HTERT RPE-1 (cell line): ENCODE results near the gene ORMDL3.
"Not testable (repeated sequence)": the region's sequence is repeated elsewhere in the genome, so short reads cannot be mapped to it uniquely, and the experiment has no call there.

Source experiments
- in situ Hi-C: fragments of 300-500 bp; cut with MboI; formaldehyde crosslinking; loops from 4 replicates; pipeline ENCODE4 v1.14.3; 2020; ENCODE audit warnings: low sequenced_read_pairs

The ORMDL3 gene

DNA sequence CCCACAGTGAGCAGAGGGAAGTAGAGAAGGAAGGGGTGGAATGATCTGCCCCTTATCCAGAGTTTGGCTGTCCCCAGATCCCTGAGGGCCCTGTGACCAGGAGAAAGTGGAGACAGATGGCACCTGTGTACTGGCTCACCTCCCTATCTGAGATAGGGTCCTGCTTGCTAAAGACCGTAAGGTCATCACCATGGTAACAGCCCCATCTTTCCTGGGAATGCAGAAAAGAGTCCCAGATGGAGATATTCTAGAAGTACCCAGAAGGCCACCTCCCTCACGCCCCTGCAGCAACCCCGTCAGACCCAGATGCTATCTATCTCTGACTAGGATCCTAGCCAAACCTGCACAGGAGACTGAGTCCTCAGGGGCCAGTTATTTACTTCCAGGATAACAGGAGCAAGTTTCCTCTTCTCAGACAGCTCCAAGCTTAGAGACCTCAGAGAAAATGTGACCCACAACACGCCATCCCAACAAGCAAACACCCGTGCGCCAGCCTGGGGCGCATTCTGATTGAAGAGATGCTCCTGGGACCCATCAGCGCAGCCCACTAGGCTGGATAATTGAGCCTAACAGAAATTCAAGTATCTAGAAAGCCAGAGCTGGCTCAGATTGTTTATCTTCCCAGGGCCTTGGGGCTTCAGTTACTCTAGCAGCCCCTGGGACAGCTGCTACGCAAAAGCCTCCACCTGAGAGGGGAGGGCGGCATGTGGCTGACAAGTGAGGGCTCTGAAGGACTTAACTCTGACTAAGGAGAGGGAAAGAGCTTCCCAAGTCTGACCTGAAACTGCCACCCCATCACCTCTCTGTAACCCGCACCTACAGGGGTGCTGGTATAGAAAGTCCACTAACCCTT lies 1.9 kb downstream of the ORMDL3 start:
- in situ Hi-C loops = no loop called here

DNA sequence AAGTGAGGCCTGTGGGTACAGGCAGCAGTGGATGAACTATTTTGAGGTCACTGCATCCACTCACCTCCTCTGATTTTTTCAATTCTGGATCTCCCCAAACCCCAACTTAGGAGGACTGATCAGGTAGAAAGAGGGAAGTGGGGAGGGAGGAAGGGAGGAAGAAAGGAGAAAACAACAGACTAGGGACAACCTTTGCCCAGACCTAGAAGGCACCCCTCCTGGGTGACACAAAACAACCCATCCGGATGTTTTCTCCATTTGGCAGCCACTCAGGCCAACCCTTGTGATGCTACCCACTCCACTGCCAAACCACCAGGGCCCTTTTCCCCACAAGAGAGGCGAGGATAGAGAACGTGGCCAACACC lies 2.7 kb downstream of the ORMDL3 start:
- in situ Hi-C loops = no loop called here

DNA sequence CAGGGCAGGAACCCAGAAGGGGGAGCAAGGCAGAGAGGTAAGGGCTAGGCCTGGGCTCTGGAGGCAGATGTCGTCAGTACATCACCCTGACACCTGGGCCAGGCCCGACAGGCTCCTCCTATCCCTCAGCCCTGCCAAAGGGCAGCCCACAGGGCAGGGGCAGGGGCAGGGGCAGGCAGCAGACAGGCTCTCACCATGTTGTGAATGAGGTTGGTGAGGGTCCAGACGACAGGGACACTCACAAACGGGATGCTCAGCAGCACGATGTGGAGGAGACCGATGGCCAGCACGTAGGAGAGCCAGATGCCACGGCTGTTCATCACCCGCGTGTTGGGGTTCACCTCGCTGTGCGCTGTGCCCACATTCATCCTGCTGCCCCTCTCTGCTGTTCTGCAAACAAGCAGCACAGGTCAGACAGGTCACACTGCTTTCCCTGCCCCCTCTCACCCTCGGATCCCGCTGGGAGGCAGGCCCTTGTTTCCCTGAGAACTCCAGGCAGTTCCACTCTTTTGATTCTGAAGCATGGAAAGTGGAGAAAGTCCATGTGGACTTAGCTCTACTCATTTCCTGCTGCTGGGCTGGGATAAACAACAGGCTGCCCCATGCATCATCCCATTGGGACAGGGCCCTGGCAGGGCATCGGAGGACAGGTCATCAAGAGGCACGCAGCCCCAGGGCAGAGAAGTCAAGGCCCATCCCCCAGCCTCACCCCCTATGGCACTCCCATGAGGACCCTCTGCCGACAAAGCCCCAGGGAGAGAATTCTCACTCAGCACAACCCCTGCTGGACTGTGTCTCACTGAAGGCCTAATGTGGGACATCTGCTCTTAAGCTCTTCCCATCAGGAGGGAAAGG lies 3.3 kb downstream of the ORMDL3 start:
- in situ Hi-C loops = no loop called here

DNA sequence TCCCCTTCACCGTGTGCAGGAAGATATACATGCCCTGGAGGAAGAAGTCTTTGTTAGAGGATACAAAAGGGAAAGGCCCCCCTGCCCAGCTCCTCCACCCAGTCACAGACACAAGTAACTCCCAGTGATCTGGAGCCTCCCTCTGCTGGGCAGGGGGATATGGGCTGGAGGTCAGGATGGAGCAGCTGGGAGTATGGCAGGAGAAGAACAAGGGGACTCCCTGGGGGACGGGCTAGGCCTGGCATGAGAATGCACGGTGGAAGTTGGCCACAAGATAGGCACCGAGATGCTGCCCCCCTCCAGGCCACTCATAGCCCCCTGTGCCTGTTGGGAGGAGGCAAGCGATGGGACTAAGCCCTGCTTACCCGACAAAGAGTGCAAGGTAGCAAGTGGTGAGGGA lies 4.2 kb downstream of the ORMDL3 start:
- in situ Hi-C loops = no loop called here

DNA sequence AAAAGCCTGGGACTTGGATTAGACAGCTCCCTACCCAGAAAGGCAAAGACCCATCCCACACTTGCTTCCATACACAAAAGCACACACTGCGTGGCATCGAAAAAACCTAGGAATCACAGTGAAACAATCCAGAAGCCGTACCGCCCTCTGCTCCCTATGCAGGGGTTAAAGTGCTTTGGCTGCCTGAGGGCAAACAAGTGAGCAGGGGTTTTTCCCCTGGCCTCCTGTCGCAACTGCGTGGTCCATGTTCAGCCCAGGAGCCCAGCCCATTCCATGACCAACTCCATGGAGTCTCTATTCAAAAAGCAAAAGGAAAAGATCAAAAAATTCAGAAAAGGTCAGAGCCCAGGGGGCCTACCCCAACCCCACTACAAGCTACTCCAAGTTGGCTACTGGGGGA lies 5.4 kb downstream of the ORMDL3 start:
- in situ Hi-C loops = no loop called here

DNA sequence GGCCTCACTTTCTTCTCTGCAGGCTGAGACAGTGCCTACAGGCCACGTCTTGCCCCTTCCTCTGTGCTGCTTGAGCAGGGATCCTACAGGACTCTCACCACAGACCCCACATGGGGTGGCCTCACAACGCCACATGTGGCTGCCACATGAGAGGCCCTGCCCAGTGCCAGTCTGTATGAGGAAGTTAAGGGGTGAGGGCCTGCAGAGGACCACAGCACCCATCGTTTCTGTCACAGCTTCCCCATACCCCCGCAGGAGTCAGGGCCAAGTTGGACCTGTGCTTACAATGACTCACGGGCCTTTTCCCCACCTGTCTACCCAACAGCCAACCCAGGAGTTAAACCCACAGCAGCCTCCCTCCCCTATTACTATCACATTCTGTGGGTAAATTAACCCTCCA lies 6.1 kb downstream of the ORMDL3 start:
- in situ Hi-C loops = no loop called here

DNA sequence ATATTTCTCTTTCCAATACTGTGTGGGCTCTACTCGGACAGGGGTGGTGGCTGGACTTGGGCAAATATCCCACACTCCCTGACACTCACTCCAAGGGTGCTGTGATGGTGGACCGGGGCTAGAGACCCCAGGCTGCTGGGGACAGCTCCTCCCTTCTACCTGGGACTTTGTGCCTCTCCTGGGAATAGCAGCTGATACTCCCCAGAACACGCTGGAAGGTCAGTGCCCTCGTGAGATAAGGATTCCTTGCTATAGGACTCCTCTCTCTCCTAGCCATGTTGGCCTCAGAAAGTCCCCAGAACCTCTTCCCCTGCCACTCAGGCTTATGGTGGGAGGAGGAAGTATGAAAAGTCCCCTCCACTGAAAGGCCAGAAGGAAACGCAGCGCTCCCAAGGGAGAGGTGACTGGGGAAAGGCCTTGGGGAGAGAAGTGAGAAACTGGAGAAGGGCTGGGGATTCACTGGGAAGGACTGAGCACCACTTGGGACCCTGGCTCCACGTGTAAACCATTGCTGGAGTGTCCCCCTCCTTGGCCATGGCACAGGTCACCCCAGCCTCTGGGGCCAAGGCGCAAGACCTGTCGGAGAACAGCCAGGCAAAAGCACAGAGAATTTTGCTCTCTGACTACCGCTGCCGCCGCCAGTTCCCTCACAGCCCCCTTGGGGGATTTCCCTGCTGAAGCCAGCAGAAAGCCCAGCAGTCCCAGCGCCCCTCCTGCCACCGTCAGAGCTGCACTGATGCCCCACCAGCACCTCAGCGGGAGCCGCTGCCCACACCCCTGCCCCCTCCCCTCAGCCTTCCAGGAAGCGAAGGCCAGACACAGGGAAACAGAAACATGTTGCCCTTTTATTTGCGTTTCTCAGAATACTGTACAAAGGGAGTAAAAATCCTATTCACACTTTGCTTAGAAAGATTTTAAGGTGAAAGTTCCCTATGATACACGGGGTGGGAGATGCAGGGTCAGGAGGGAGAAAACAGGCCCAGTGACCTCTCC lies 6.9 kb downstream of the ORMDL3 start:
- in situ Hi-C loops = no loop called here

DNA sequence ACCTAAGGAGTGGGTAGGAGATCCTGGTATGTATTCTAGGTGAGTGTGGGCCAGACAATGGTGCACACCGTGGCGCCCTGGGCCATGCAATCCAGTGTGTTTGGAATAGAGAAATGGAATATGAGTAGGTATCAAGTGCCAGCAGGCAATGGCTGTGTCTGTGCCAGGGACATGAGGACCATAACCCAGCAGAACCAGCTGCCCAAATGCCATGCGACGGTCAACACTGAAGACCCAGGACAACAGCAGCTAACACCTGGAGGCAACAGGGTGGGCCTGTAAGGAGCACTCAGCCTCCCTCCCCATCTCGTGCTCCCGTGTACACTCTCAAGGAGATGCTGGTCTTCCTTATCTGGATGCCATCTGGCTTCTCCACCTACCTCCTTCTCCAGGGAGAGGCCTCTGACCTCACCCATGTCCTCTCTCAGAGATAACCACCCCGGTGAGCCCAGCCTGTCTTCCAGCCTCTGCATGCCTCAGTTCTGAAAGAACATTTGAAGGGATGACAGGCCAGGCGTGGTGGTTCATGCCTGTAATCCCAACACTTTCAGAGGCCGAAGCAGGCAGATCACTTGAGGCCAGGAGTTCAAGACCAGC lies 8.2 kb downstream of the ORMDL3 start:
- in situ Hi-C loops = no loop called here

DNA sequence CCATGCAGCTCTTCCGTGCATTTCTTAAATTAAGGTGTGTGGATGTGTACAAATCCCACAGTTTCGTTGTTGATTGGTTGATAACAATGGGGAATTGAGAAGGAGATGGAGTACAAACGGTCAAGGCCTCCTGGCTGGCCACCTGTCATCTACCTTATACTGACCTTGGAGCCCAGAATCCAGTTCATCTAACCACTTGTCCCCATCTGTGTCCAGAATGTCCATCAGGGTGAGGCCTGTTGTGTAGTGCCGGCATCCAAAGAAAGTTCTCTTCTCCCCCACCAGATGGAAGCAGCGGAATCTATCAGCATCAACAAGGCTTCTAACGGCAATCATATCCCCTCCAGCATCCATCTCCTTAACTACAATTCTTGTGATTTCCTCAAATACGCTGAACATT lies 10.5 kb downstream of the ORMDL3 start:
- in situ Hi-C loops = no loop called here

DNA sequence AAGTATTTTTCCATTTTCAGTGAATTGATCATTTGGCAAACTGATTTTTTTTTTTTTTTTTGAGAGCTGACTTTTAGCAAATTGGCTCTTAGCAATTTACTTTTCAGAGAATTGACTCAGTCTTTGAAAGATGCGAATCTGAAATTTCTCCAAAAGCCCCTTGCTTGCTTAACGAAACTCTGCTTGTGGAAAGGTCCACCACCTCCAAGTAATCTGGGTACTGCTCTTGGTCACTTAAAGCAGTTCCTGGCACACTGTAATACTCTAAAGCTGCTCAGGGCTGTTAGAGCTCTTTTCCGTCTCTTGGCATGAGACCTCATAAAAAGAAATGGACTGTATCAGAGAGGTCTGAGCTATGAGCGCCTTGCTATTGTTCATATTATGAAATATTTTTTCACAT lies 11.8 kb downstream of the ORMDL3 start:
- in situ Hi-C loops = no loop called here

DNA sequence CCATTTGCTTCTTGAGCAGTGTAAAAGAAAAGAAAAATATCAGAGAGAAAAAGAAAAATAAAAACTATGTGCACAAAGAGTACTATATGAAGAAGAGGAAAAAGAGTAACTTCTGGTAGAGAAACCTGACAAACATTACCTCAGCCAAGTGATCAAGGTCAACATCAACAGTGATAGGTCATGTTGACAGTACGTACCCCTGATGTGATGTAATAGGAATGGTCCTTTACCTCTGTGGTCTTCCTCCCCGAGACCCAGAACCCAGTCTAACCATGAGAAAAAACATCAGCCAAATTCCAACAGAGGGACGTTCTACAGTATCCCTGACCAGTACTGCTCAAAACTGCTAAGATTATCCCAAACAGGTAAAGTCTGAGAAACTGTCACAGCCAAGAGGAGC lies 13.4 kb downstream of the ORMDL3 start:
- in situ Hi-C loops = no loop called here

DNA sequence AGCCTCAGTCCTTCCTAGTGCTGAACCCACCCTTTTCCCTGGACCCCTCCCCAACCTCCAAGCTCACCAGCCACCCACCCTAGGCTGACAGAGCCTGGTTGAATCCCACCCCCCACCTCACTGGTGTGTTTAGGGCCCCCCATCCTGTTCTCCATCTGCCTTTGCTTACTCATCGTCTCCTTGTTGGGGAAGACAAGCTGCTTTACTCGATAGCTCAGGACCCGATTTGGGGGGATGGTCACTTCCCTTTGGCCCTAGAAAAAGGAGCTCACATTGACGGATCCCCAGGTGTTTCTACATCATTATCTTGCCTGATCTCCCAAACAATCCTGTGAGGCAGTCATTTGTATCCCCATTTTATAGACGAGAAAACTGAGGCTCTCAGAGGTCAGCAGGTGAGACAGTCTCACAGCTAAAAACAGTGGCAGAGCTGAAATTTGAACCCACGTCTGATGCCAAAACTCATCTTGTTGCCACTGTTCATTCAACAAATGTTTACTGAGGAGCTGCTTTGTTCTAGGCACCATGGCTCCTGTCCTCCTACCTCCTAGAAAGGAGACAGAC lies 18.5 kb downstream of the ORMDL3 start:
- in situ Hi-C loops = no loop called here

DNA sequence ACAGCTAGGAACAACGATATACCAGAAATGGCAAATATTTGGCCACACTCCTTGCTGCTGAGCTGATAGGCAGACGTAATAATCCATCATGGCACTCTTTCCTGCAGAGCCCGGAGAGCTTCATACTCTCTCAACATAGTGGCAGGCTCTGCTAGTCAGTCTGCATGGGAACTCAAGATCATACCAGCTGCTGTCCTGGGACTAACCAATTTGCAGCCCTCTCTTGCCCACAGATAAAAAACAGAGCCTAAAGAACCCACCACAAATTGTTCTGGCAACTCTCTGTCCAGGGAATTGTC lies 22.5 kb downstream of the ORMDL3 start:
- in situ Hi-C loops = no loop called here

DNA sequence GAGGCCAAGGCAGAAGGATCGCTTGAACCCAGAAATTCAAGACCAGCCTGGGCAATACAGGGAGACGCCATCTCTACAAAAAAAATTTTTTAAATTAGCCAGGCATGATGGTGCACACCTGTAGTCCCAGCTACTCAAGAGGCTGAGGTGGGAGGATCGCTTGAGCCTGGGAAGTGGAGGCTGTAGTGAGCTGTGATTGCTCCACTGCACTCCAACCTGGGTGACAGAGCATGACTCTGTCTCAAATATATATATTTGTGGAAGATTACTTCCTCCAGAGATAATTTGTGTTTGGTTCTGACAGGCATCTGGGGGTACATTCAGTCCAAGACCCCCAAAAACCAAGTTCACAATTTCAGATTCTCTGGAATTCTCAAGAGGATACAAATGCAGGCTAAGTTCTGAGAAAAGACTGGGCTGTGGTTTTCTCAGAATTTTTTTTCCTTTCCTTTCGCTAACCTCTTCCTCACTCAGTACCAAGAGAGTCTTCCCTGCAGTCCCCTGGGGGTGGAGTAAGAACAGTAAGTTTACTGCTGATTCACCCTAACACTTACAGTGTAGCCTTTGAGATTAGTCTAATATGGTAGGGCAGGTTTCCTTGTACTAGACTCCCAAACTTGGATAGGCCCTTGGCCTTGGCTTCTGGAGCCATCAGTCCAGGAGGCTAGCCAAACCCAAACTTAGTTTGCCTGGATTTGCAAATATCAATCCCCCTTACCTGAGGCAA lies 24.1 kb downstream of the ORMDL3 start:
- in situ Hi-C loops = no loop called here

DNA sequence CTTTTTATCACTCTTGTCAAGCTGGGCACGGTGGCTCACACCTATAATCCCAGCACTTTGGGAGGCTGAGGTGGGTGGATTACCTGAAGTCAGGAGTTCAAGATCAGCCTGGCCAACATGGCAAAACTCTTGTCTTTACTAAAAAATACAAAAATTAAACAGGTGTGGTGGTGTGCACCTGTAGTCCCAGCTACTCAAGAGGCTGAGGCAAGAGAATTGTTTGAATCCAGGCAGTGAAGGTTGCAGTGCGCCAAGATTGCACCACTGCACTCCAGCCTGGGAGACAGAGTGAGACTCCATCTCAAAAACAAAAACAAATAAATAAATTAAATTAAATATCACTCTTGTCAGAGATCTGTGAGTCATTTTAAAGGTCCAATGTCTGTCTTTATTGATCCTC lies 25.4 kb downstream of the ORMDL3 start:
- in situ Hi-C loops = not testable (repeated sequence)

DNA sequence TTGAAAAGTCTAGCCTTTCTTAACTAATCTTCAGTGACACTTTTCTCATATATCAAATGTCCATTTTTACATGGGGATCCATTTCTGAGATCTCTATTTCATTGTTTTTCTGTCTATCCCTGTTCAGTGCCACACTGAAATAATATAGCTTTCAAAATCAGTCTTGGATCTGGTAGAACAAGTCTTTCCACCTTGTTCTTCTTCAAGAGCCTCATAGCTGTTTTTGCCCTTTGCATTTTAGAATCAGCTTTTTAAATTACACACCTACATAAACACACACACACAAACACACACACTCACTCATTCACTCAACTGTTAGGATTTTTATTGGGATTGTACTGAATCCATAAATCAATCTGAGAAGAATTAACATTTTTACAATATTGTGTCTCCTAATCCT lies 28.2 kb downstream of the ORMDL3 start:
- in situ Hi-C loops = no loop called here

DNA sequence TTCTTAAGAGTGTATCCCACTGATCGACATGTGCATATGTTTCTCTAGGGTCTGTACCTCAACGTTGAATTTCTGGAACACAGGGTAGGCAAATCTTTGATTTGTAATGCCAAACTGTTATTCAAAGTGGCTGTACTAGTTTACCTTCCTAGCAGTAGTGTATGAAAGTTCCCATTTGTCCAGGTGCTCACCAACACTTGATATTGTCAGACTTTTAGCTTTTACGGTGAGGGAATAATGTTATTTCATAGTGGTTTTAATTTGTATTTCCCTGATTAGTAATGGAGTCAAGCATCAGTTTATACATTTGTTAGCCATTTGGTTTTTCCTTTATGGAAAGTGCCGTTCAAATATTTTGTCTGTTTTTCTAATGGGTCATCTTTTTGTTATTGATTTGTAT lies 29.3 kb downstream of the ORMDL3 start:
- in situ Hi-C loops = no loop called here

DNA sequence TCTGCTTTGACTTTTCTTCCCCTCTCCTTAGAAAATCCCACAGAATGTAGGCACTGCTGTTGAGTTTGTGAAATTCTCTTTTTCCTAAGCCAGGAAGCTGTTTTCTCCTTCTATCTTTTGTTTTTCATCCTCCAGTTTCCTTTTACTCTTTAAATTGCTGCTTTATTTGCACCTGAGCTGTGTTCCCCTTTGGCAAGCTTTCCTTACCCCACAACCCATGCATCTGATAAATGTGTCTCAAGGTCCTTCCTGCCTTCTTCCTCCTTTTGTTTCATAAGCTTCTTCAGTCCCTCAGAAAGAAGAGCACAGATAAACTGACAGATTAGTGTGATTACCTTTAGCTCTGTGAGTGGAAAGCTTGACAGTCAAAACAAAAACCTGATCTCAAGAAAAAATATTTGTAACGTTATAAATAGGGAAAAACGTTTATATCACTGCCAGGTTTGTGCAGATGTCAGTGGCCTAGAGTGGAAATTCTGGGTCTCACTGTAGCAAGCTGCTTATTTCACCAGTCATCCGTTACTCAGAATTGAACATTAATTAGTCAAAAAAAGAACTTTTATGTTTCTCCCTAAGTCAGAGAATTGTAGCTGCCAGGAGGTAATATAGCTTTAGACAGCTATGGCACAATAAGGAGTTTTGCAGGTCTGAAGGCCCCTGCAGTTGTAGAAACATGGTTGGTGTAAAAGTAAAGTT lies 32.6 kb downstream of the ORMDL3 start:
- in situ Hi-C loops = no loop called here

DNA sequence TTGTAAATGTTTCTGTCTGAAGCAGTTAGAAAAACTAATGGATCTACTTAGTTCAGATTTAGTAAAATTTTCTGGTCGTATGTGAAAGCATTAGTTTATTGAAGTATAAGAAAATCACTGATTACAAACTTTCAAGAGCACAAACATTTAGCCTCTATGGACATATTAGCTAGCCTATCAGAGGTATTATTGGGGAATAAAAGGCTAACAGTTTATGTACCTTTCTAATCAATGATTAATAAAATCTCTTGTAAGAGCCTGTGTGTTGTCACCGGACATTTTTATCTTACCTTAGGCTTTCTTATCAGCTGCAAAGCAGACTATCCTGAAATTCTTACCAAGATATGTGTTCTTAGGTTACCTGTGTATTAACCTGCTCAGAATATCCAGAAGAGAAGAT lies 38.2 kb downstream of the ORMDL3 start:
- in situ Hi-C loops = no loop called here
